CD14-positive monocyte (primary cell): Measurements from ENCODE around the gene GEMIN8. TPM values are rescaled to one million over a fixed set of nuclear protein-coding genes. Genes with fewer than 3 reads are reported as not detected.
A peak's percentile ranks its signal among the peaks of the same experiment; 100 is the strongest.

Source experiments
- DNase-seq, 3 donors: peaks; one replicate each; pipeline ENCODE4 v3.0.0-alpha.2; 2011 to 2022
- H2AFZ ChIP-seq: 2 replicates; pipeline ENCODE4 v1.6.0; 2012; ENCODE audit warnings: mild to moderate bottlenecking, low read depth, low read length, inconsistent platforms; ENCODE audit not compliant: insufficient read depth, poor library complexity, severe bottlenecking
- H3K27ac ChIP-seq, 2 donors: 1 replicate in 1 of 2; 2 replicates in 1 of 2; pipeline ENCODE4 v1.5.1; 2012 to 2013; ENCODE audit warnings: low read length in 2 of 2, control low read depth in 1 of 2, inconsistent platforms in 1 of 2, low read depth in 1 of 2, mild to moderate bottlenecking in 1 of 2
- H3K27me3 ChIP-seq, 2 donors: one replicate each; pipeline versions ENCODE4 v1.6.0 to v1.6.1; 2011 to 2013; ENCODE audit warnings: low read length in 2 of 2; ENCODE audit not compliant: control insufficient read depth in 2 of 2, insufficient read depth in 2 of 2
- H3K36me3 ChIP-seq, 2 donors: replicated peaks in 1 of 2; 1 replicate in 1 of 2; 2 replicates in 1 of 2; pipeline versions ENCODE4 v1.5.1 to v1.6.1; 2012 to 2013; ENCODE audit warnings: low read length in 2 of 2, control low read depth in 1 of 2, inconsistent platforms in 1 of 2, mild to moderate bottlenecking in 1 of 2; ENCODE audit not compliant: insufficient read depth in 2 of 2, control insufficient read depth in 1 of 2
- H3K4me1 ChIP-seq, 2 donors: 1 replicate in 1 of 2; 2 replicates in 1 of 2; pipeline versions ENCODE4 v1.5.1 to v1.6.1; 2012 to 2013; ENCODE audit warnings: low read length in 2 of 2, control low read depth in 1 of 2, inconsistent platforms in 1 of 2, mild to moderate bottlenecking in 1 of 2, moderate library complexity in 1 of 2; ENCODE audit not compliant: insufficient read depth in 2 of 2, control insufficient read depth in 1 of 2
- H3K4me2 ChIP-seq: replicated peaks from 2 replicates; pipeline ENCODE3; 2012; ENCODE audit warnings: low read length, moderate library complexity, mild to moderate bottlenecking; ENCODE audit not compliant: poor library complexity, severe bottlenecking; ENCODE audit errors: extremely low read depth
- H3K4me3 ChIP-seq, 3 experiments: fragments of 200-600 bp in 1 of 3; sonication (generic) in 1 of 3; replicated peaks in 1 of 3; 1 replicate in 2 of 3; 2 replicates in 1 of 3; pipeline ENCODE4 v1.5.1; 2011 to 2013; ENCODE audit warnings: low read length in 3 of 3, mild to moderate bottlenecking in 3 of 3, control low read depth in 2 of 3, low read depth in 2 of 3, inconsistent platforms in 1 of 3, moderate library complexity in 1 of 3
- H3K79me2 ChIP-seq: 2 replicates; pipeline ENCODE4 v1.6.0; 2012; ENCODE audit warnings: mild to moderate bottlenecking, control low read depth, inconsistent platforms, low read length, moderate library complexity; ENCODE audit not compliant: insufficient read depth
- H3K9ac ChIP-seq: 2 replicates; pipeline ENCODE4 v1.6.0; 2017; ENCODE audit warnings: low read length, mild to moderate bottlenecking; ENCODE audit not compliant: insufficient read depth, poor library complexity, severe bottlenecking
- H3K9me3 ChIP-seq, 2 donors: replicated peaks in 1 of 2; 1 replicate in 1 of 2; 2 replicates in 1 of 2; pipeline versions ENCODE4 v1.5.1 to v1.6.1; 2012 to 2013; ENCODE audit warnings: low read length in 2 of 2, control low read depth in 1 of 2; ENCODE audit not compliant: control insufficient read depth in 1 of 2, insufficient read depth in 1 of 2
- H4K20me1 ChIP-seq: 2 replicates; pipeline ENCODE4 v1.6.0; 2012; ENCODE audit warnings: mild to moderate bottlenecking, low read length, control low read depth, moderate library complexity; ENCODE audit not compliant: insufficient read depth
- H3K27ac Mint-ChIP-seq, 7 donors: one replicate each; pipeline ENCODE4 v1.8.0; 2020; ENCODE audit warnings: mild to moderate bottlenecking in 7 of 7, mixed read lengths in 7 of 7, moderate library complexity in 6 of 7, inconsistent platforms in 2 of 7
- H3K27me3 Mint-ChIP-seq, 3 donors: one replicate each; pipeline ENCODE4 v1.8.0; 2021 to 2022; ENCODE audit warnings: low read depth in 3 of 3, mild to moderate bottlenecking in 3 of 3, mixed read lengths in 3 of 3, moderate library complexity in 3 of 3, inconsistent platforms in 1 of 3
- H3K36me3 Mint-ChIP-seq, 2 donors: one replicate each; pipeline ENCODE4 v1.8.0; 2020; ENCODE audit warnings: mixed read lengths in 2 of 2, inconsistent platforms in 1 of 2, mild to moderate bottlenecking in 1 of 2
- H3K4me1 Mint-ChIP-seq: one replicate; pipeline ENCODE4 v1.8.0; 2020; ENCODE audit warnings: mild to moderate bottlenecking, mixed read lengths
- H3K4me3 Mint-ChIP-seq, 2 donors: one replicate each; pipeline ENCODE4 v1.8.0; 2020; ENCODE audit warnings: mild to moderate bottlenecking in 2 of 2, mixed read lengths in 2 of 2, moderate library complexity in 1 of 2
- H3K9me3 Mint-ChIP-seq, 7 donors: one replicate each; pipeline ENCODE4 v1.8.0; 2020 to 2022; ENCODE audit warnings: mixed read lengths in 7 of 7, mild to moderate bottlenecking in 6 of 7, moderate library complexity in 6 of 7, inconsistent platforms in 2 of 7
- WGBS: methylation state at CpG from one replicate; pipeline ENCODE4 v1.1.5; 2013; ENCODE audit warnings: missing lambda C conversion rate; ENCODE audit not compliant: insufficient coverage; 5-methylcytosine and 5-hydroxymethylcytosine counted together
- intact Hi-C, 2 donors: fragments of 100-400 bp; cut with micrococcal nuclease; formaldehyde crosslinking; loops; one replicate each; pipeline versions ENCODE4 v1.15.0 to v1.15.1; 2023
- polyA plus RNA-seq, 3 donors: library from polyadenylated mRNA; depleted of rRNA in 1 of 3; unstranded in 2 of 3; stranded (reverse) in 1 of 3; fragments of 300-500 nt in 2 of 3; fragments of >200 nt in 1 of 3; fragmentation: Illumina TruSeq in 2 of 3; gene quantifications; 1 replicate in 2 of 3; 2 replicates in 1 of 3; pipeline ENCODE4 v1.2.3, GENCODE V29; 2012 to 2021
- TF ChIP-seq, protein P1 (sequence below): fragments of 200-600 bp; IDR thresholded peaks from one replicate; pipeline ENCODE4 v1.8.0; 2022; ENCODE audit warnings: antibody characterized with exemption, mild to moderate bottlenecking

Gene GEMIN8
- polyA plus RNA-seq, 3 donors = 10.9 to 15.0 (median 12.6) TPM

DNA sequence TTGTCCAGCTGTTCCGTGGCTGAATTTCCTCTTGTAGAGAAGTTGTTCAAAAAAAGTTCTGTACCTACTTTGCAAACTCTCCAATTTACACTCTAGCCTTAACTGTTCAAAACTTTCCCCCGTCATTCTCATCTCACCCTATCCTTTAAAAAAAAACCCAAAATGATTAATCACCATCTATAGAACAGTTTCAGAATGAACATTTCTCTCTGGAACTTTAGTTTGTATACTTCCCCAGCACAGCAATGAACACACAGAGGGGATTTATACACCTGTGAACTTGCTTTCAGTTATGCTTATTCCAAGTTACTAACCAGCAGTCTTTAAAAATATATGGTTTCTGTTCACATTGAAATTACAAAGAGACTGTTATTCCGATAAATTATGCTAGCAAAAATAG is 1.2 kb downstream of the GEMIN8 start:
- peaks cover 0 to 6% (median 4%) of the 10 kb centered on the region in 7 donors for H3K9me3 Mint-ChIP-seq
- Histone ChIP-seq H3K9me3 (peaks cover 0 to 5% of the 10 kb centered on the region in 2 donors), H2AFZ (no peak overlapping the region), H3K36me3 (no peaks in the 10 kb centered on the region), H3K79me2 (peaks cover 4% of the 10 kb centered on the region), H3K4me1 (peaks cover 12 to 15% of the 10 kb centered on the region in 2 donors), H3K4me3 (no peak overlapping the region), H3K4me2 (peak overlapping the region; percentile 71), H3K9ac (no peak overlapping the region), H3K27ac (no peak overlapping the region), H3K27me3 (peaks cover 0 to 22% of the 10 kb centered on the region in 2 donors), H4K20me1 (no peaks in the 10 kb centered on the region)
- H3K27ac Mint-ChIP-seq = peak overlapping the region in 4 of 7 donors; percentile 2 to 70 (median 36)
- H3K27me3 Mint-ChIP-seq = peaks cover 0 to 36% (median 1%) of the 10 kb centered on the region in 3 donors
- TF ChIP-seq, protein P1, sequence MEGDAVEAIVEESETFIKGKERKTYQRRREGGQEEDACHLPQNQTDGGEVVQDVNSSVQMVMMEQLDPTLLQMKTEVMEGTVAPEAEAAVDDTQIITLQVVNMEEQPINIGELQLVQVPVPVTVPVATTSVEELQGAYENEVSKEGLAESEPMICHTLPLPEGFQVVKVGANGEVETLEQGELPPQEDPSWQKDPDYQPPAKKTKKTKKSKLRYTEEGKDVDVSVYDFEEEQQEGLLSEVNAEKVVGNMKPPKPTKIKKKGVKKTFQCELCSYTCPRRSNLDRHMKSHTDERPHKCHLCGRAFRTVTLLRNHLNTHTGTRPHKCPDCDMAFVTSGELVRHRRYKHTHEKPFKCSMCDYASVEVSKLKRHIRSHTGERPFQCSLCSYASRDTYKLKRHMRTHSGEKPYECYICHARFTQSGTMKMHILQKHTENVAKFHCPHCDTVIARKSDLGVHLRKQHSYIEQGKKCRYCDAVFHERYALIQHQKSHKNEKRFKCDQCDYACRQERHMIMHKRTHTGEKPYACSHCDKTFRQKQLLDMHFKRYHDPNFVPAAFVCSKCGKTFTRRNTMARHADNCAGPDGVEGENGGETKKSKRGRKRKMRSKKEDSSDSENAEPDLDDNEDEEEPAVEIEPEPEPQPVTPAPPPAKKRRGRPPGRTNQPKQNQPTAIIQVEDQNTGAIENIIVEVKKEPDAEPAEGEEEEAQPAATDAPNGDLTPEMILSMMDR = no peak
- peaks cover 0 to 1% of the 10 kb centered on the region in 2 donors for H3K36me3 Mint-ChIP-seq
- intact Hi-C loops = no loop called here
- WGBS = no CpG with 5 or more reads among the region's 3 CpGs
- no peak for DNase-seq
- H3K4me3 Mint-ChIP-seq = peak overlapping the region in 1 of 2 donors; percentile 28
- H3K4me1 Mint-ChIP-seq = peaks cover 17% of the 10 kb centered on the region

DNA sequence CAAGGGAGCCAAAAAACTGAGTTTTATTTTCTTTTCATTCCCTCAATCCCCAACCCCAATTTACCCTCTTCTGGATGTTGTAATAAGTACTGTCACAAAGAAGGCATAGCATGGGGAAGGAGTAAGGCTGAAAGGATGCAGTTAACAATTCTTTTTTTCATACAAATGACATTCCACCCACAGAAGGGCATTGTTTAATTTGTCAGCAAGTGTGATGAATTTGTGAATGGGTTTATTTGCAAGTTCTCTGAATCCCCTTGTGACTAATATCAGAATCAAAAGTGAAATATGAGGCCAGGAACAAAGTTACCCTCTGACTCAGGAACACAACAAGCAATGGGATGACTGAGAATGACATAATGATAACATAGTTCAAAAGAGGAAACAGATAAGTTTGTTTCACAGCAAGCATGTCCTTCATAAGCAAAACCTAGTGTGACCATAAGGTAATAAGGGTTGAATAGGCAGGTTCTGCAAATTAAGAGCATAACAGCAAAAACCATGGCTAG is 2.1 kb downstream of the GEMIN8 start:
- Histone ChIP-seq H3K9me3 (peaks cover 0 to 5% of the 10 kb centered on the region in 2 donors), H3K79me2 (peaks cover 4% of the 10 kb centered on the region), H2AFZ (no peak overlapping the region), H3K36me3 (no peaks in the 10 kb centered on the region), H3K27ac (no peak overlapping the region), H3K4me1 (peaks cover 12 to 15% of the 10 kb centered on the region in 2 donors), H3K9ac (no peak overlapping the region), H3K27me3 (peaks cover 0 to 22% of the 10 kb centered on the region in 2 donors), H4K20me1 (no peaks in the 10 kb centered on the region), H3K4me3 (no peak overlapping the region), H3K4me2 (no peak overlapping the region)
- H3K4me1 Mint-ChIP-seq = peaks cover 17% of the 10 kb centered on the region
- intact Hi-C loops = no loop called here
- peak; percentile 48 to 77 (median 49) for DNase-seq
- H3K27ac Mint-ChIP-seq = peak overlapping the region in 1 of 7 donors; percentile 48
- peaks cover 0 to 1% of the 10 kb centered on the region in 2 donors for H3K36me3 Mint-ChIP-seq
- H3K9me3 Mint-ChIP-seq = peaks cover 0 to 6% (median 4%) of the 10 kb centered on the region in 7 donors
- TF ChIP-seq, protein P1 = no peak
- H3K27me3 Mint-ChIP-seq = peaks cover 0 to 38% (median 1%) of the 10 kb centered on the region in 3 donors
- no peak overlapping the region for H3K4me3 Mint-ChIP-seq
